Frontal cortex (tissue), 4 donors: ENCODE data around the gene UBE2J2. TPM values are rescaled to one million over a fixed set of nuclear protein-coding genes. Genes with fewer than 3 reads are reported as not detected.
A peak's percentile ranks its signal among the peaks of the same experiment; 100 is the strongest.

Experiments used
- DNase-seq, 2 donors: peaks; one replicate each; pipeline ENCODE4 v3.0.0; 2012; ENCODE audit warnings: low spot score in 2 of 2
- FAIRE-seq: peaks from 2 replicates; lab custom pipeline; 2012; peaks lifted over from hg19 to GRCh38; lab: Jason Lieb, UNC
- total RNA-seq: library from RNA; depleted of rRNA; stranded (reverse); fragments of >200 nt; gene quantifications from one replicate; pipeline ENCODE4 v1.2.3, GENCODE V29; 2014
- donor health status: control.
- donor health status: control.
- donor health status: control.

The UBE2J2 gene
- total RNA-seq, 1 donor from 2014 or later = 37.9 TPM

DNA sequence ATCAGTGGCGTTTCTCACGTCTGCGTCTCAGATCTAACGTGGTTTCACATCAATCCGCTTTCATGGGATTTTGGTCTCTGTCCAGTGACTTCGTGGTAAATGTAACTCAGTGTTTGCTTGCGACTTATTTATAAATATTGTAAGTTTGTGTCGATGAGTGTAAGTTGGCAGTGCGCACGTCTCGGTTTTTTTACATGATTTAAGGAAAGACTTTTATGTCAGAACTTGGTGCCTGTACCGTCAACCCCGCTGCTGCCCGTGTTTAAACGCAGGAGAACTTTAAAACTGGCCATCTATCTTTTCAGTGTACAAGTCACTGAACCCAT, 40.1 kb downstream of the UBE2J2 start:
- no peak for DNase-seq
- FAIRE-seq = no peak

DNA sequence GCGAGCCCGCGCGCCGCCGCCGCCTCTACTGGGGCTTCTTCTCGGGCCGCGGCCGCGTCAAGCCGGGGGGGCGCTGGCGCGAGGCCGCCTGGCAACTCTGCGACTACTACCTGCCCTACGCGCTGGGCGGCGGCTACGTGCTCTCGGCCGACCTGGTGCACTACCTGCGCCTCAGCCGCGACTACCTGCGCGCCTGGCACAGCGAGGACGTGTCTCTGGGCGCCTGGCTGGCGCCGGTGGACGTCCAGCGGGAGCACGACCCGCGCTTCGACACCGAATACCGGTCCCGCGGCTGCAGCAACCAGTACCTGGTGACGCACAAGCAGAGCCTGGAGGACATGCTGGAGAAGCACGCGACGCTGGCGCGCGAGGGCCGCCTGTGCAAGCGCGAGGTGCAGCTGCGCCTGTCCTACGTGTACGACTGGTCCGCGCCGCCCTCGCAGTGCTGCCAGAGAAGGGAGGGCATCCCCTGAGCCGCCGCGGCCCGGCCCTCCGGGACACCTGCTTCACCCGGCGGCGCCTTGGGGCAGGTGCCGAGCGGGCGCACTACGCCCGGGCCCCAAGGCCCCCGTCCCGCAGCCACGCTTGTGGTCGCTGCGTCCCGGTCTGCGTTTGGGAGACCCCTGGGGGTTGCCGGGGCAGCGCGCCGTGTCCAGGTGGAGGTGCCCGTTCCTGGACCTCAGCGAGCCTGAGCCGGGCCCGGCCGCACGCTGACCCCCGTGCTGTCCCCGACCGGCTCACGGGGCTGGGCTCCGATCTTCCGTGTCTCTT, 40.7 kb downstream of the UBE2J2 start:
- FAIRE-seq (no peak), DNase-seq (no peak)

DNA sequence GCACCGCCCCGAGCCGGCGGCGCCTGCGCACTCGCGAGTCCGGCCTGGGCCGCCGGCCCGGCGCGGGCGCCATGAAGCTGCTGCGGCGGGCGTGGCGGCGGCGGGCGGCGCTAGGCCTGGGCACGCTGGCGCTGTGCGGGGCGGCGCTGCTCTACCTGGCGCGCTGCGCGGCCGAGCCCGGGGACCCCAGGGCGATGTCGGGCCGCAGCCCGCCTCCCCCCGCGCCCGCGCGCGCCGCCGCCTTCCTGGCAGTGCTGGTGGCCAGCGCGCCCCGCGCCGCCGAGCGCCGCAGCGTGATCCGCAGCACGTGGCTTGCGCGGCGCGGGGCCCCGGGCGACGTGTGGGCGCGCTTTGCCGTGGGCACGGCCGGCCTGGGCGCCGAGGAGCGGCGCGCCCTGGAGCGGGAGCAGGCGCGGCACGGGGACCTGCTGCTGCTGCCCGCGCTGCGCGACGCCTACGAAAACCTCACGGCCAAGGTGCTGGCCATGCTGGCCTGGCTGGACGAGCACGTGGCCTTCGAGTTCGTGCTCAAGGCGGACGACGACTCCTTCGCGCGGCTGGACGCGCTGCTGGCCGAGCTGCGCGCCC, 41.4 kb downstream of the UBE2J2 start, which contains the start of gene B3GALT6:
TSS of gene B3GALT6 (plus strand) at position 30 of the 588 bp plus-strand sequence. CDS start at position 72, 42 bp downstream.
- no peak for DNase-seq
- no peak for FAIRE-seq

DNA sequence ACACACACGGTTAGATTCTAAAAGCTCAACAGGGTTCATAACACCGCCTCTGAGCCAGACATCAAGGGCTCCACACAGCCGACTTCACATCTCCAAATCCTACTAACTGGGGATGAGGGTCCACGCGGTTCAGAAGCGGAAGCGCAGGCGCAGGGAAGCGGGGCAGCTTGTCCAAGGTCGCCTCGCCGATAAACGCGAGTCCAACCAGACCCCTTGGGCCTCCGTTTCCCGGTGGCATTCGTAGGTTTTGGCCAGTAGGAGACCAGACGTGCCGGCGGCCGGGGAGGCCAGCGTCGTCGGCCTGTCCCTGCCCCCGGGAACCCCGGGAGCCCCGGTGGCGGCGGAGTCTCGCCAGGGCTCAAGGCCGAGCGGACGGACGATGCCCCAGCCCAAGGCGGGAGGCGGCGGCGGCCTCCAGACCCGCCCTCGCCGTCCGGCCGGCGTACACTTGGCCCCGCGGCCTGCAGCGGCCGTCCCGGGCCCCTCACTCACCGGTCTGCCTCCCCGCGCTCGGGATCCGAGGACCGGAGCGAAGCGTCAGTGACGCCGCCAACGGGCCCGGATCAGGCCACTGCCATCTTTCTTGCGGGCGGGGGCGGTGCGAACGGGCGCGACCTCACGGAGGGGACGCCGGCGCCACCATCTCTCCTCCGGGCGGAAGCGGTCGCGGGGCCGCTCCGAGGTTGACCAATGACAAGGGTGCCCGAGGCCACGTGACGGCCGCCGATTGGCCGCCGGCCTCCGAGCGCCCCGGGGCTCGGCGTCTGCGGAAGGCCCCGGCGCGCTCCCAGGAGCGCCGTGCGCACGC, 42.0 kb downstream of the UBE2J2 start, which contains the start of gene SDF4:
TSS of gene SDF4 (minus strand) at position 602 of the 808 bp plus-strand sequence. CDS start 3,229 bp downstream, outside the sequence.
- FAIRE-seq (no peak), DNase-seq (peak; percentile 100)

DNA sequence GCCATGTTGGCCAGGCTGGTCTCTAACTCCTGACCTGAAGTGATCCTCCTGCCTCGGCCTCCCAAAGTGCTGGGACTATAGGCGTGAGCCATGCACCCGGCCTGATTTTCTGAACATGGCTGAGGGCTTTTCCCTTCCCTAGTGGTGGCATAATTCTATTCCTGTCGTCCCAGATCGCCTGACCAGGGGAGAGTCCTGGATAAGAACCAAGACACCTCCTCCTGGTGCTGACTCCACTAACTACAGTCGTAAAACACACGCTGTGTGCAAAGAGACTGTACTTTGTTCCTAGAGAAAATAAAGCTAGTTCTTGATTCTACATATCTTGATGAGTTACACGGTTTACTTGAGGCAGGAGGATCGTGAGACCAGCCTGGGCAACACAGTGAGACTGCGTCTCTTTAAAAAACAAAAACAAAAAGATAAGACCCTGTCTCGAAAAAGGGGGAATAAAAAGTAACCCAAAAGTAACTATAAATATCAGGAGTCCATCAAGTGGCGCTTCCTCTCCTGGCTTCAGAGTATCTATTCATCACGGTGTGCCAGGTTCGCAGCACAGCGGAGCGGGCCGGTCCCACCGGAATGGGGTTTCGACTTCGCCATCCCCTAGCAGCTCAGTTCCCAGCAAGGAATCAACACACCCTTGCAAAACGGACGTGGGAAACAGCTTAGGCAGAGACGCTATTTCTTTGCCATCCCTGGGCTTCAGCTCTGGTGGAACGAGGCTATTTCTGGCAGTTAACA, 42.8 kb downstream of the UBE2J2 start:
- FAIRE-seq = no peak
- DNase-seq = no peak

DNA sequence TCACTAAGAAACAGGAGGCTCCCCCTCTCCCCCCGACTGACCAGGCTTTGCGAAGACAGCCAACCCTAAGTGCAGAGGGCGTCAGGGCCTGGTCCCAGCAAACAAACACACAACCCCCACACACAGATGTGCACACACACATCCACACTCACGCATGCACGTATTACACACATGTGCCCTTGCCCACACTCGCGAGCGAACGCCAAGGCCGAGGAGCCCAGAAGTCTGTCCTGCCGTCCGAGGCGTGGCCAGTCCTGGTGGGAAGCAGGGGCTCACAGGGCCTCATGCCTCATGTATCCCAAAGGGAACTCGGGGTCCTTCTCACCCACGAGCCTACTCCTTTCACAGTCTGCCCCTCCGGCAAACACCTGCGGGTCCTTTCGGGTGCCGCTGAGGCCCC, 43.9 kb downstream of the UBE2J2 start:
- DNase-seq (no peak), FAIRE-seq (no peak)

DNA sequence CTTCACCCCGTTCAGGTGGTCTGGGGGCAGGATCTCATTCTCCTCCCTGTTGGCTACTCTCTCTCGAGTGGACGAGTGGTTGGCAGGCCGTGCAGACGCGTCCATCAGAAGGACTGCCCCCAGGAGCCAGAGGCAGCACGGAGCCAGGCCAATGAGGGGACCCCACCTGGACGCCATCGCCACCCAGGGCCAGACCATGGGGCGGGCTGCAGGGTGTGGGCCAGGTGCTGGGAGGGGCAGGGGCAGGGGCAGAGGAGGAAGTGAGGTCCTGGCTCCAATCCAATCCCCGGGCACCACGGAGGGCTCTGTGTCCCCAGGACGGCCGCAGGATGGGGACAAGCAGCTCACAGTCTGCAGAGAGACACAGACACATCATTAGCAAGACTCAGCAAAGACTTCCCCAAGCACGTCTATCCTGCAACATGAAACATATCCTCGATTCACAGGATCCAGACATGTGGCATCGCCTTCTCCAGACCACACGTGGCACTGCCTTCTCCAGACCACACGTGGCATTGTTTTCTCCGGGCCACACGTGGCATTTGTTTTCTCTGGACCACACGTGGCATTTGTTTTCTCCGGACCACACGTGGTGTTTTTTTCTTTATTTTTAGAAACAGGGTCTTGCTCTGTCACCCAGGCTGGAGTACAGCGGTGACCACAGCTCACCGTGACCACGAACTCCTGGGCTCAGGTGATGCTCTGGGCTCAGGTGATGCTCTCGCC, 44.9 kb downstream of the UBE2J2 start:
- DNase-seq (no peak), FAIRE-seq (no peak)

DNA sequence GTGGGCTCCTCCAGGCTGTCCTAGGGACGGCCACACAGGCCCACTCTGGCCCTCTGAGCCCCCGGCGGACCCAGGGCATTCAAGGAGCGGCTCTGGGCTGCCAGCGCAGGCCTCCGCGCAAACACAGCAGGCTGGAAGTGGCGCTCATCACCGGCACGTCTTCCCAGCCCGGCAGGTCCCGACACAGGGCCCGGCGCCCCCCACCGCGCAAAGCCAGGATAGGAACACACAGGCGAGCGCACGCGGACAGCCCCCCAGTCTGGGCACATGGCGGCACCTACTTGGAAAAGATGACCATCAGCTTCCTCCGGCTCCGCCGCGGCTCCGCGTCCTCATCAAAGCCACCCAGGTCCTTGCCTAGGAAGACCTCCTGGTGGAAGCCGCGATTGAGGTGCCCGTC, 45.5 kb downstream of the UBE2J2 start:
- DNase-seq (no peak), FAIRE-seq (no peak)

DNA sequence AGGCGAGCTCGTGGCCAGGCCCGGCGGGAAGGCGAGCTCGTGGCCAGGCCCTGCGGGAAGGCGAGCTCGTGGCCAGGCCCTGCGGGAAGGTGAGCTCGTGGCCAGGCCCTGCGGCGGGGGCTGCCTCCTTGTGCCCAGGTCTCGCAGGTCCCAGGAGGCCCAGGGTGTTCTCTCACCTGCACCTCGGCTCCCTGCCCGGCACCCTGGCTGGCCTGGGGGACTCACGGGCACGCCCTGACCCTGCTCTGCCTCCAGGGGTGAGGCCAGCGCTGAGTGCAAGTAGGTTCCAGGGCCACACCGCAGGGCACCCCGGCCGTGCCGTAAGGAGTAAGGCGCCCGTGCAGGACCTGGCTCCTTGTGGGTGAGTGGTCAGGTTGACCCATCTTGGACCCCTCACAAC, 46.3 kb downstream of the UBE2J2 start:
- FAIRE-seq (no peak), DNase-seq (no peak)

DNA sequence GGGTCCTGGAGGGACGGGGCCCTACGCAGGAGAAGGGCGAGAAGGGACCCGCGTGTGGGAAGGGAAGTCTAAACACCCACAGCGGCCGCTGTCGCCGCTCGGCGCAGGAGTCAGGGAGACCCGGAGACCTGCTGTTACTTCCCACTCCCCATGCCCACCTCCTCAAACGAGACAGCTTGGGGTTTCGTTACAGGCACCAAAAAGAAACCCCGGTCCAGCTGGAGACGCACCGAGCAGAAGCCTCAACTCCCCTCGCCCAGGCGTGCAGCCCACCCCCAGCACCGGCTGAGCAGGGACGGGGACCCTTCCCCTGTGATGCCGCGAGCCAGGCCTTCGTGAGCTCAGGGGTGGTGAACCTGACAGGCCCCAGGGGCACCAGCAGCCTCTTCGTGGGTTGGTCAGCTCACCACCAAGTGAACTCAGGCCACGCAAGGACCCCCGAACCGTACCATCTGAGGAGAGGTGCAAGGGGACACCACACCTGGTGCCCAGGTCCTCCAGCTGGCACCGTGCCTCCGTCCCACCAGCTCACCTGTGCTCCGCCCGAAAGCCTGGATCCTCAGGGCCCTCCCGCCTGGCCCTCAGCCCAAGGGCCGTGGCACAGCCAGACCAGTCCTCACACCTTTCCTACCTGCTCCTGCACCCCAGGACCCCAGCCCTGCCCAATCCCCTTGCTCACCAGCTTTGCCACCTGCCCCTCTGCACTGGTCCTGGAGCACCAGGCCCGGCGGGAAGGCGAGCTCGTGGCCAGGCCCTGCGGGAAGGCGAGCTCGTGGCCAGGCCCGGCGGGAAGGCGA, 46.9 kb downstream of the UBE2J2 start:
- no peak for FAIRE-seq
- no peak for DNase-seq

DNA sequence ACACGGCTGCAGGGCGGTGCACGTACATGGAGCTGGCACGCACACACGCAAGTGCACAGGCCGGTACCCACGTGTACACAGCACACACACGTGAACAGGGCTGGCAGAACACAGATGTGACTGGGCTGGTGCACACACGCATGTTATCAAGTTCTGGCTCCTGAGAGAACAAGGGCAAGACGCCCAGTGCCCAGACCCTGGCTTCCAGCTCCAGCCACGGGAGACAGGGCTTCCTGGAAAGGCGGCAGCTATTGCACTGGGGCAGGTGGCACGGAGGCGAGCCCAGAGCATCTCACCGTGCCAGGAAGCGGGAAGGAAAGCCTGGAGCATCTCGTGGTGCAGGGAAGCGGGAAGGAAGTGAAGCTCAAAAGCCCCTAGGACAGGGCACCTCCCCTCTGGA, 47.7 kb downstream of the UBE2J2 start:
- DNase-seq (no peak), FAIRE-seq (no peak)

DNA sequence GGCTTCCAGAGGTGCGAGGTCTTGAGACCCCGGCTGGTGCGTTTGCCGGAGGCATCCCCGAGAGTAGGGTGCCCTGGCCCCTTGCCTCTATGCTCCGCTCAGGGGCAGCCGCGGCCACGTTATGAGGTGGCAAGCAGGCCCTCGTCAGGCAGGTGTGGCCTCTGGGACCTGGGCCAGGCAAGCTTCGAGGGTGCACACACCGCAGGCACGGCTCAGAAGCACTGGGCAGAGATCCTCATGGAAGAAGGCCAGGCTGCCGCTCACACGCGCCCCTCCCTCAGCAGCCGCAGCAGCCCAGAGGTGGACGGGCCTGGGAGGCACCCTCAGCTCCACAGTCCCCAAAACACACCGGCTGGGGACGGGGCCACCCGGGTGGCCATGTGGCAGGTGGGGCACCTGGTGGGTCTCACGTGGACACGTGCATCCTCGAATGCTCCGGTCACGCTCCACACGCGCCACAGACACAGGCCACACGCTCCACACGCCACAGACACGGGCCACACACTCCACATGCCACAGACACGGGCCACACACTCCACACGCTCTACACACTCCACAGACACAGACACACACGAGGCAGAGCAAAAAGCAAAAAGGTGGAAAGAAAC, 48.3 kb downstream of the UBE2J2 start:
- FAIRE-seq = no peak

DNA sequence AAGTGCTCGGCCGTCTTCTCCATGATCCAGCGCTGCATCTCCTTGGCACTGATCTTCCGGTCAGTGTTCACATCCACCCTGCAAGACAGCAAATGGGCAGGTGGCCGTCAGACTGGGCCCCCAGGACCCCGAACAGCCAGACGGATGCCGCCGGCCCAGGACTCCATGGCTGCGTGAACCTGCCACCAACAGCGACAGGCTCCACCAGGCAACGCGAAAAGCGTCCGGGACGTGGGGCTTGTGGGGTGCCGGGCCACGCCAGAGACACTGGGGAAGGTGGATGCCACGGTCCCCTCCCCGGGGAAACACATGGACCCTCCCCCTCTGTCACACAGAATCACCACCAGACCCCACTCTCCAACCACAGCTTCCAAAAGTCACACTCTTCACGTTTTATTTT, 49.8 kb downstream of the UBE2J2 start:
- FAIRE-seq = no peak
- DNase-seq = no peak

More for the DNA sequence above, 48.3 kb downstream of the UBE2J2 start:
- no peak for DNase-seq

DNA sequence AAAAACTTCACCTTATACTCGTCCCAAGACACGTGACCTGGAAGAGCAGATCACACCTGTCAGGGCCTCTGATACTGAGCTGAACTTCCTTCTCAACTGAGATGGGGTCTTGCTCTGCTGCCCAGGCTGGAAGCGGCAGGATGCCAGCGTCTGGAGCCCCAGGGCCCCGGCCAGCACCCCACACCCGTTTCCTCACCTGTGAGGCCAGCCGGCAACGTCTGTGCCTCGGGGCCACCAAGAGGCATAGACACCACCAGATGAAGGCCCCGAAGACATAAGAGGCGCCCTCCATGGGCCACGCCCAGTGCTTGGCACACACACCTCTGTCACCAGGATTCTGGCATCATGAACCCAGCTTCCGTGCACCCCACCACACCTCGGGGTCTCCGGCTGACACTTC, 50.3 kb downstream of the UBE2J2 start:
- FAIRE-seq (no peak), DNase-seq (no peak)

DNA sequence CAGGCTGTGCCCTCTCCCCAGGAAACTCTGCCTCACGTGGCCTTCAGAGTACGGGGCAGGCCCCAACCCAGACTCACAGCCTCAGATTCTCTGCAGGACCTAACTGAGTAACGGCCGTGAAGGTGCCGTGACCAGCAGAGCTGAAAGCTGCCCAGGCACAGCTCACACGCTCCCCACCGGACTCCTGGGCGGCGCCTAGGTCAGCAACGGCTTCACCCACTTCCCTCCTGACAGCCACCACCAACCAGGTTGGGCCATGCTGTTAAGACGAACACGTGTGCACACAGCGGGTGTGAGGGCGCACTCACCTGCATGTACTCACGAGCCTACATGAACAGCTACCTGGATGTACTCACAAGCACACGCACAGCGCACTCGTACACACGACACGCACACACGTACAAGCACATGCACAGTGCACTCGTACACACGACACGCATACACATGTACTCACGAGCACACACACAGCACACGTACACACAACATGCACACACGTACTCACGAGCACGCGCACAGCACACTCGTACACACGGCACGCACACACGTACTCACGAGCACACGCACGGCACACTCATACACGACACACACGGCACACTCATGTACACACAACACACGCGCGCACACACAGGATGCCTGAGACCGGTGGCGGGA, 51.0 kb downstream of the UBE2J2 start:
- FAIRE-seq (no peak), DNase-seq (no peak)

DNA sequence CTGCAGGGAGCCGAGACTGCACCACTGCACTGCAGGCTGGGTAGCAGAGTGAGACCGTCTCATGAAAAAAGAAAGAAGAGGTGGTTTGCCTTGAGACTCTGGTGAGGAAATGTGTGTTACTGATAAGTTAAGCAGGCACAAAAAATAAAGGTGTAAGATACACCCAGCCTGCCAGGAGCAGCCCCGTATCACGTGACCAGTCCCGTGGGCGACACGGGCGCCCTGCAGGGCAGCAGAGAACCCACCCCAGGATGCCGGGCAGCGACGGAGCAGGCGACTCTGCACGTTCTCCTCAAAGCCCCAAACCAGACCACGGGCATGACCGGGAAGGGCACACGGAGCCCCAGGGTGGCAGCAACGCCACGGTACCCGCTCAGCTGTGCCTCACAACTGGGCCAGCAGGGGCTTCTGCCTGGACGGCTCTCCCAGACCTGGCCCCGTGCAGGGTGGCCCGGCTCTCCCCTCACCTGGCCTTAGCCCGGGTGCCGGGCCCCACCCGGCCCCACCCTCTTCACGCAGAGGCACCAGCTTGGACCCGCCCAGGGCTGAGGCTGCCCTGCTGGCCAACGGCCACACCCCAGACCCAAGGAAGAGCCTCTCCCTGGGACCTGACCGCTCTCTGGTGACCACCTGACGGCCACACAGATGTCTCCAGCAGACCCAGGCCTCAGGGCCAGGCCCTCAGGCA, 51.6 kb downstream of the UBE2J2 start:
- DNase-seq = no peak
- no peak for FAIRE-seq

DNA sequence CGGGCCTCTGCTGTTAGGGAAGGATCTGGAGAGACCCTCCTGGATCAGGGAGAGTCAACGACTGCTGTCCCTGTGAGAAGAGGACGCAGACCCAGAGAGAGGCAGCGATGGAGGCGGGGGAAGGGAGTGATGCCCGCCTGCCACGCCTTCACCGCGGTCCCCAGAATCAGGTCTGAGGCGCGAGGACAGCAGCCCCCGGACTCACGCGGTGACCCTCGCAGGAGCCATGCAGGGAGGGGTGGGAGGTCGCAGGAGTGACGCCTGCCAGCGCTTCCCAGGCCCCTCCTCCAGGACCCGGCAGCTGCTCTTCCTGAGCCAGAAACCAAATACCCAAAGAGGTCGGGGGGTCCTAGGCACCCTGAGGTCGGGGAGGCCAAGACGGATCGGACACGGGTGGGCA, 53.5 kb downstream of the UBE2J2 start:
- DNase-seq (no peak), FAIRE-seq (no peak)
